Motor neuron (in vitro differentiated cells): ENCODE results near the gene EFL1. TPM values are rescaled to one million over a fixed set of nuclear protein-coding genes. Genes with fewer than 3 reads are reported as not detected.

ENCODE experiments used
- ATAC-seq, 8 experiments: fragments of 200-7000 bp; cut with Tn5 transposase; replicated peaks in 6 of 8; 2 replicates each; pipeline ENCODE4 v1.8.0; 2021; ENCODE audit warnings: mild to moderate bottlenecking in 8 of 8, moderate library complexity in 8 of 8
- H3K27ac ChIP-seq, 2 donors: fragments of 250-450 bp; sonication (Bioruptor Pico); 2 replicates each; pipeline ENCODE4 v1.9.0; 2021; ENCODE audit warnings: antibody characterized with exemption in 2 of 2, mild to moderate bottlenecking in 2 of 2, moderate library complexity in 1 of 2
- H3K4me1 ChIP-seq, 2 donors: fragments of 250-450 bp; sonication (Bioruptor Pico); replicated peaks in 1 of 2; 2 replicates each; pipeline ENCODE4 v1.6.1; 2021; ENCODE audit warnings: antibody characterized with exemption in 2 of 2, mild to moderate bottlenecking in 2 of 2, moderate library complexity in 1 of 2
- H3K4me3 ChIP-seq, 5 donors: fragments of 250-450 bp; sonication (Bioruptor Pico); 2 replicates each; pipeline ENCODE4 v1.9.0; 2021; ENCODE audit warnings: antibody characterized with exemption in 5 of 5, mild to moderate bottlenecking in 5 of 5, moderate library complexity in 4 of 5
- WGBS, 10 experiments: fragments of 450-650 bp; shearing (Covaris generic); methylation state at CpG; one replicate each; pipeline ENCODE4 v1.0.0; 2022; 5-methylcytosine and 5-hydroxymethylcytosine counted together
- in situ Hi-C, 9 experiments: fragments of 400-800 bp; cut with MboI; loops; one replicate each; pipeline ENCODE4 v1.15.0; 2021; ENCODE audit warnings: low sequenced_read_pairs in 9 of 9, low pct_unique_long_range_greater_than_20kb in 2 of 9; ENCODE audit not compliant: unreplicated experiment in 9 of 9
- total RNA-seq, 8 experiments: library from RNA; unstranded; fragments of 300-600 nt; gene quantifications; 2 replicates each; pipeline versions ENCODE4 v1.2.3 to v1.2.4, GENCODE V29; 2022

The EFL1 gene
- total RNA-seq, 8 experiments from 2014 or later: 12.1 to 19.8 (median 14.8) TPM

DNA sequence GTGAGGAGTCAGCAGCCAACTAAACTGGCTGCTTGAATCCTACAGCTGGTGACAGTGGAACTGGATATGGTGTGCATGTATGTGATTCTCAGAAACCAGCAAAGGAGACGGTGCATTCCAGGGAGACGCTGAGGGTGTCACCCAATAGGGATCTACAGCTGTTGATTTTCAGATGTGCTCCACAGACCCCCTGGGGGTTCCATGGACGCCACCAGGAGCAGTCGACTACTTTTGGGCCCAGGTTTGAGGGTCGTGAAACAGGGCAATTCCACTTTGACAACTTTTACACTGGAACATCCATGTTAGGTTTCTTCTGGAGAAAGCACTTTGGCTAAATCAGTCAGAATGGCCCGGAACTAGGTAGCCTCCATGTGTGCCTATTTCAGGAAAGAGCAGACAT lies 145.2 kb downstream of the EFL1 start:
- H3K4me3 ChIP-seq: no peak overlapping the region
- no peak for ATAC-seq
- peaks cover 3 to 6% of the 10 kb centered on the region in 2 donors for H3K4me1 ChIP-seq
- H3K27ac ChIP-seq: no peak overlapping the region
- in situ Hi-C loops: no loop called here
- WGBS, 10 experiments: 75 to 100% (median 94%) methylated on average over 1 to 4 of the region's 6 CpGs; no CpG with 5 or more reads in 3 of the 10 experiments

DNA sequence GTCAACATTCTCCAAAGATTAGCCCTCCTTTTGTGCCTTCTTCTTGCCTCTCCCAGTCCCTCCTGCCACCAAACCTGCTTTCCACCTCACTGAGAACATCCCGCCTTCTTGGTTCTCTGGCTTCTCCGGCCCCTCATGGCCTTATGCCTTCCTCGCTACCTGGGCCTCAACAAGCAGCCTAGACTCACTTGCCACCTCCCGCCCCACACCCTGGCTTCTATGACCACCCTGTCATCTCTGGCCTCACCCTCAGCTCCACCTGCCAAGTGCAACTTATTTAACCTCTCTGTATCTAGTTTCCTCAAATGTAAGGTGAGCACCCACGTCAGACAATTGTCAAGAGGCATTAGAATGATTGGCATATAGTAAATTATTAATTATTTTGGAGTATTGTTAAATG lies 147.9 kb downstream of the EFL1 start:
- WGBS, 10 experiments: 78 to 100% (median 90%) methylated on average over 3 to 5 of the region's 5 CpGs; no CpG with 5 or more reads in 4 of the 10 experiments
- in situ Hi-C loops: no loop called here
- ATAC-seq: no peak
- no peak overlapping the region for H3K27ac ChIP-seq
- peaks cover 3 to 6% of the 10 kb centered on the region in 2 donors for H3K4me1 ChIP-seq
- H3K4me3 ChIP-seq: no peak overlapping the region

DNA sequence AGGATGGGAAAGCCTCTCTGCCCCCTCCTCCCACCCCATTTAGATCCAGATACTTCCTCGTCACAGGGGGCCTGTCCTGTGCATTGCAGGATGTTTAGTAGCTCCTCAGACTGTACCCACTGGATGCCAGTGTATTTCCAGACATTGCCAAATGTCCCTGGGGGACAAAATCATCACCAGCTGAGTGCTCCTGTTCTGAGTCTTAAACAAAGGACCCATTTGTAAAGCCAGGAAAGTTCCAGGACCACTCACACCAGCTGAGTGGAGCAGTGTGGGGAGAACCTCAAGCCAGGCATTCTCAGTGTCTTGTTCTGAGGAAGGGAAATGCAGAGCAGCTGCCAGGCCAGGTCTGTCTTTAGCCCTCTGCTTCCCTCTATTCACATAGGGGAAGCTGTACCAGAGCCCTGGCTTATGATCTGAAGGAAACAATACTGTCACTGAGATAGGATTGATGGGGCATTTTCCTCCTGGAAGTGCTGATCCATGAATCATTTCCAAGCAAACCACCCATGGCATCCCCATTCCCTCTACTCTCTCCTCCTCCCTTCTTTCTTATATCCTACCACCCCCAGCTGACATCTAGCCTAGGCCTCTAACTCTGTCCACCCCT lies 149.3 kb downstream of the EFL1 start:
- in situ Hi-C loops: no loop called here

DNA sequence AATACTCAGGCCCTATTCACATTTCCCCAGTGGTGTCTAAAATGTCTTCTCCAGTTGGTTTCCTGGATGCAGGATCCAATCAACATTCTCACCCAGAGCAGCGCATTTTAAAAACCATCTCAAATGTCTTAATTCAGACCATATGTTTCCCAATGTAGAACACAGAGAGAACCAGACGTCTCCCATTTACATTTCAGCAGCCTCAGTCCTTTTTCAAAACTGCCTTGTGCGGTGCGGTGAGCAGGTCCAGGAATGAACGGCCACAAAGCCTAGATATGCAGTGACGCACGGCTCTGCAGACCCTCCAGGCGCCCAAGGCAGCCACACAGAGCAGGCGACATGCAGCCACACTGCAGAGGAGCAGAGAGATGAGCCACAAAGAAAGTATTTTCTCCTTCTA lies 150.6 kb downstream of the EFL1 start:
- peak in 3 of 8 experiments; percentile 74 to 89 (median 86) for ATAC-seq
- no peak overlapping the region for H3K27ac ChIP-seq
- in situ Hi-C loops: no loop called here
- no peak overlapping the region for H3K4me3 ChIP-seq
- WGBS, 10 experiments: 25 to 100% (median 79%) methylated on average over 1 to 9 of the region's 9 CpGs; no CpG with 5 or more reads in 4 of the 10 experiments
- H3K4me1 ChIP-seq: peaks cover 3 to 6% of the 10 kb centered on the region in 2 donors

More for the DNA sequence above, 149.3 kb downstream of the EFL1 start:
- WGBS, 10 experiments: 80 to 100% methylated on average over 1 of the region's 1 CpG; no CpG with 5 or more reads in 8 of the 10 experiments
- Histone ChIP-seq H3K27ac (peak overlapping the region in 1 of 2 donors; percentile 47), H3K4me1 (peaks cover 3 to 6% of the 10 kb centered on the region in 2 donors), H3K4me3 (no peak overlapping the region)
- peak in 1 of 8 experiments; percentile 24 for ATAC-seq

DNA sequence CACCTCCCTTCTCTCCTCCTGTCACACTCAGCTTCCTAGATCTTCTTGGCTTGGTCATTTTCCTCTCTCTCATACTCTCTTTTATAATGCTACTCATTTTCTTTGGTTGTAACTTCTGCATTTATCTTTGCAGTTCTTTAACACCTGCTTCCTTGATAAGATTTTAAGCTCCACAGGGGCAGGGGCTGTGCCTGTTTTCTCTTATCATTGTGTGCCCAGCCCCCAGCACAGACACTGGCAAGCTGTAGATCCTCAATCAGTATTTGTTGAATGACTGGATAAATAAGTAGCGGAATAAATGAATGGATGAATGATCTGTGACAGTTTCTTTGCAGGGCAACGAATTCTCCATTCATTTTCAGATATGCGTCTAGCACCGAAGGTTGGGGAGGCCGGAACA lies 152.4 kb downstream of the EFL1 start:
- Histone ChIP-seq H3K4me3 (no peak overlapping the region), H3K27ac (no peak overlapping the region), H3K4me1 (peaks cover 3 to 6% of the 10 kb centered on the region in 2 donors)
- no peak for ATAC-seq
- WGBS, 10 experiments: 50 to 100% (median 89%) methylated on average over 1 to 5 of the region's 5 CpGs
- in situ Hi-C loops: no loop called here

DNA sequence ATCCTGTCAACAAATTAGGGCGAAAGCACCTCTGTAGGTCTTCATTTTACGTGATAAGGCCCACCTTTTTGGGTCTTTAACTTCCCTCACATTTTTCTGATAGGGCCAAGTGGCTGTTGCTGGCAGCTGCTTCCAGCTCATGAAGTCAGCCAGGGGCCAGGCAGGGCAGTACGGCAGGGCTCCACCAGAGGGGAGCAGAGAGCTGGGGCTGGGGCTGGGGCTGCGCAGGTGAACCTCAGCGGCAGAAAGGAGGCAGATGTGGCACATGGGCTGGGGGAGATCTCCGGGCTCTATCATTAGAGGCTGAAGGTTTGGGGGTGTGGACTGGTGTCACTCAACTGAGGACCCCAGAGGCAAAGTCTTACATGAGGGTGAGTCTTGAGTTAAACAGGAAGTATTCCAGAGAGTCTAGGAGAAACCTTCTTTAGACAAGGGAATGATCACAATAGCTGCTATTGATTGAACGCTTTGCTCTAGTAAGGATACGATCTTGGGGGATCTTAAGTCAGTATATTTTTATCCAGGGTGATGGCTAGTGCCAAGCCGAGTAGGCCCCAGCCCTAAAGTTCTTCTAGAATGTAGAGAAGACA lies 153.9 kb downstream of the EFL1 start:
- peak in 3 of 8 experiments; percentile 43 to 89 (median 66) for ATAC-seq
- in situ Hi-C loops: loop anchor here in 1 of 9 experiments (10.0 kb wide), 1 partner anchor 86 kb away; no protein-coding TSS in a partner anchor
- Histone ChIP-seq H3K27ac (no peak overlapping the region), H3K4me1 (peaks cover 3 to 9% of the 10 kb centered on the region in 2 donors), H3K4me3 (no peak overlapping the region)
- WGBS, 10 experiments: 0 to 100% (median 90%) methylated on average over 1 to 5 of the region's 9 CpGs; no CpG with 5 or more reads in 3 of the 10 experiments

DNA sequence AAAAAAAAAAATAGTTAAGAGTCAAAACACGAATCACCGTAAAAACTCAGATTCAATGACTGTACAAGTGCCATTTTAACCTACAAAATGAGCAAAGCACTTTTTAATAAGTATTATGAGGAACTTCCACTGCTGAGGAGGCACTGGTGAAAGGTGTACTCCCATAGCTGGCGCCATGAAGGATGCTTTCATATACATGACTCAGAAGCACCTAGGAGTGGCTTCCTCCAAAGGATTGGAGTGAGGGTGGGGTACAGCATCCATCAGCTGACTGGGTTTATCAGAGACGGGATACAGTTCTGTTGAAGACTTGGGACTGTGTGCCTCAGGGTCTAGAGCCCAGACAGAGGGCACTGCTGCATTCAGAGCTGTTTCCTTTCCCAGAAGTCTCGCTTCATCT lies 155.9 kb downstream of the EFL1 start:
- no peak overlapping the region for H3K27ac ChIP-seq
- 58 to 100% (median 84%) methylated on average over 2 to 3 of the region's 5 CpGs; no CpG with 5 or more reads in 2 of the 10 experiments for WGBS, 10 experiments
- no peak overlapping the region for H3K4me3 ChIP-seq
- peaks cover 0 to 4% of the 10 kb centered on the region in 2 donors for H3K4me1 ChIP-seq
- in situ Hi-C loops: loop anchor here in 1 of 9 experiments (10.0 kb wide), 1 partner anchor 88 kb away; no protein-coding TSS in a partner anchor
- peak in 2 of 8 experiments; percentile 54 to 83 for ATAC-seq

DNA sequence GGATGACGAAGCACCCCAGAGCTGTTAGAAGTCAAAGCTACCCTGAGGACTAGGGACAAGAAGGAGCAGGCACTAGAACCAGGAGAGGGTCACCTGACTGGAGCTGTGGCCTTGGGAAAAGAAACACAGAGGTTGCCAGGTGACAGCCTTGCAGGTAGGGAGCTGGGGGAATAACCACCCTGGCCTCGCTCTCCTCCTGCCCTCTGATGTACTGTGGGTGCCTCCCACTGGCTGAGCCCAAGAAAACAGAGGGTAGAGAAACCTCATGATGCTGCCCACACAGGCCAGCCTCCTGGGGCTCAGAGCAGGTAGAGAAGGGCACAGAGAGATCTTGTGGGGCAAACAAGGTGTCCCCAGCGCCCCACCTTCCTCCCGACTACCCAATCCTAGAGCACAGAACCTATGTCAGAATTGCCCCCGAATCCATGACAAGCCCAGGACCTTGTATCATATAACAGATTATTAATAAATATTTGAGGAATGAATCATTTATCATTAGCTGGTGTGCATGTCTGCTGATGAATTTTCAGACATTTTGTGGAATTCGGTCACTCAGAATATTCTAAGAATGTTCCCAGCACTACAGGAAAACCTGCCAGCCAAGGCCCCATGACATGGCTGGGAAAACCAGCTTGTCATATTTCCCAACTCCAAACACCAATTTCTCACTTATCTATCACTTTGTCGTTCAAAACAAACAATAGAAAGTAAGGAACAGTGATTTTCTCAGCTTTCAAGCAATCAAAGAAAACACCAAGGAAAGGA lies 156.9 kb downstream of the EFL1 start:
- Histone ChIP-seq H3K4me1 (peaks cover 0 to 4% of the 10 kb centered on the region in 2 donors), H3K27ac (no peak overlapping the region), H3K4me3 (no peak overlapping the region)
- 20 to 89% (median 80%) methylated on average over 1 to 4 of the region's 7 CpGs; no CpG with 5 or more reads in 2 of the 10 experiments for WGBS, 10 experiments
- ATAC-seq: peak in 2 of 8 experiments; percentile 33 to 43
- in situ Hi-C loops: loop anchor here in 1 of 9 experiments (10.0 kb wide), 1 partner anchor 89 kb away; no protein-coding TSS in a partner anchor

DNA sequence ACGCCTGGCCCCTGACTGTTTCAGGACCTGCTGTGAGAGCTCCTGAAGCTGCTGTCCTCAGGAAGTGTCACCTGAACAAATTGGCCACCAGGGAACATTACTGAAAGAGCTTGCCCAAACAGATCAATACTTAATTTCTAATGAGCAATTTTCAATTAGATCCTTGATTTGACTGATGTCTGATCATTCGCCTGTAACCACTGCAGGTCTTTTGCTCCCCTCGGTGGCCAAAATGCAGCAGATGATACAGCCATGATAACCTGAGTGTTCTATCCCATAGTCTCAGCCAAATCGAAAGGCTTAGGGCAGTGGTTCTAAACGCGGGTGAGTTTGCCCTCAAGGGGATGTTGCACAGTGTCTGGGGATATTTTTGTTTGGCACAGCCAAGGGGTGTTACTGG lies 159.1 kb downstream of the EFL1 start:
- WGBS, 10 experiments: 49 to 100% (median 86%) methylated on average over 1 to 4 of the region's 6 CpGs; no CpG with 5 or more reads in 3 of the 10 experiments
- ATAC-seq: peak in 4 of 8 experiments; percentile 16 to 62 (median 37)
- H3K4me3 ChIP-seq: no peak overlapping the region
- in situ Hi-C loops: loop anchor here in 1 of 9 experiments (10.0 kb wide), 1 partner anchor 91 kb away; no protein-coding TSS in a partner anchor
- H3K4me1 ChIP-seq: peaks cover 0 to 4% of the 10 kb centered on the region in 2 donors
- H3K27ac ChIP-seq: no peak overlapping the region

DNA sequence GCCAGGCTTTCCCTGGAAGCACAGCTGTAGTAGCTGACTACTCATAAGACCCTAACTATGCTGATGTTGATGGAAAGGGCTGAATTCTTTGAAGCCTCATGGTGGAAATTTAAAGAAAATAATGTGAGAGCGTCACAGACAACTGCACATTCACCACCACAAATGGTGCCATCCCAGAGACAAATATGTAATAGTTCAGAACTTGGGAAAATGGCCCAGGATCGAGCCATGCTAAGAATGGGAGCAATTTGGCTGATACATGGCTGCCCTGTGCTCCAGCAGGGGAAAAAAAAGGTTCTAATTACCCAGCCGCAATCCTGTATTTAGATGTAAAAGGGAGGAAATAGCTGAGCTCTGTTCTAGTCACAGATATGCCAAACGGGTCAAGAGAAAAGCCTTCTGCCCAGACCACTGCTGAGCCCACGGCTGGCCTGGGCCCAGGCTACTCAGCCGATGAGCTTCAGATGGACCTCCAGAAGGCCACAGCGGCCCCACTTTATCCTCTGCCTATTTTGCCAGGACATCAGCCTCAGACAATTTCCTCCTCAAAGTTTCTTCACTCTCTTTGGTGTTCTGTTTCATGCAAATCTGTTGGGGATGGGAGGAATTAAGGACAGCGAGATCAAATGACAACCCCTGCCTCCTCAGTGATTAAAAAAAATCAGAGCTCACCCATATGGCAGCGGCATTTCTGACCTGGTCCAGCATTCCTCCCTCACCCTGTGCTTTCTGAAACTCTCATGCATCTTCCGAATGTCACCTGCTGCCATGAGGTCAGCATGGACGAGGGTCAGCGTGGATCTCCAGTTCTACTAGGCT lies 162.2 kb downstream of the EFL1 start:
- 25 to 57% (median 40%) methylated on average over 1 to 10 of the region's 12 CpGs; no CpG with 5 or more reads in 1 of the 10 experiments for WGBS, 10 experiments
- in situ Hi-C loops: loop anchor here in 1 of 9 experiments (10.0 kb wide), 1 partner anchor 94 kb away; no protein-coding TSS in a partner anchor
- ATAC-seq: peak in 3 of 8 experiments; percentile 49 to 90 (median 80)

DNA sequence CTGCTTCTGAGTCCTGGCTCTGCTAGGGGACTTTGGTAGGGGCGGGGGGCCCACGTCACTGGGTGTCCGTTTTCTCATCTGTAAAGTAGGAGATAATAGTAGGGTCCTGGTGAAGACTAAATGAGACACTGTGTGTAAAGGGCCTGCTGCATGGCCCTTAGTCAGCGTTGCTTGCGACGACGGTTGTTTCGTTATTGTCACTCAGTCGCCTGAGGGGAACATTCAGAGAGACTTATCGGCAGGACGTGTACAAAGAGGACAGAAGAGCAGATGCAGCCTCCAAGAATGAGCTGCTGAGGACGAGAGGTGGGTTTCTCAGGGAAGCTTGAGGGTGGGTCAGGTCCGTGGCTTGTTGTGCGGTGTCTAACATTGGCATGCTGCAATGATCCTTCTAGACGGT lies 163.9 kb downstream of the EFL1 start:
- no peak overlapping the region for H3K27ac ChIP-seq
- H3K4me3 ChIP-seq: no peak overlapping the region
- 81 to 100% (median 93%) methylated on average over 1 to 10 of the region's 15 CpGs; no CpG with 5 or more reads in 2 of the 10 experiments for WGBS, 10 experiments
- peaks cover 0 to 2% of the 10 kb centered on the region in 2 donors for H3K4me1 ChIP-seq
- ATAC-seq: no peak
- in situ Hi-C loops: no loop called here

More for the DNA sequence above, 162.2 kb downstream of the EFL1 start:
- Histone ChIP-seq H3K4me3 (no peak overlapping the region), H3K4me1 (peaks cover 0 to 4% of the 10 kb centered on the region in 2 donors), H3K27ac (no peak overlapping the region)

DNA sequence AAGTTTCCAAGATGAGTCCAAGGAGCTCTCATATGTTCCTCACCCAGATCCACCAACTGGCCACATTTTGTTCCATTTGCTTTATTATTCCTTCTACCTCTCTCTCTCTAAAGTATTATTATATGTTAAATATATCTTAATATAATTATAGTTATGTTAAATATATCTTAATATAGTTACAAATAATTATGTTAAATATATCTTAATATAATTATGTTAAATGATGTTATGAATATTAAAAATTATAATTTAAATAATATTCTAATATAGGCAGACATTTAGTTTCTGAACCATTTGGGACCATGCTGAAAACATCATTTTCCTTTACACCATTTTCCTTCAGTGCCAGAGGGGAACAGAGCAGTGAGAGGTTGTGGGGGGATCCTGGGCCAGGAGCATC lies 166.7 kb downstream of the EFL1 start:
- Histone ChIP-seq H3K4me1 (no peaks in the 10 kb centered on the region), H3K27ac (no peak overlapping the region), H3K4me3 (no peak overlapping the region)
- in situ Hi-C loops: no loop called here
- no peak for ATAC-seq
